SK-N-SH (cell line): ENCODE data around the gene ARHGAP45. TPM values are rescaled to one million over a fixed set of nuclear protein-coding genes. Genes with fewer than 3 reads are reported as not detected.

Experiments used
- CTCF ChIA-PET: fragments of 300-600, 350-600 bp; formaldehyde crosslinking; extraction: SDS; loops from one replicate; lab custom pipeline; 2021; lab: Yijun Ruan, JAX
- POLR2A ChIA-PET: fragments of 350-600 bp; sonication (Branson Sonifier 250); formaldehyde crosslinking; extraction: SDS; loops from one replicate; lab custom pipeline; 2020; ENCODE audit warnings: antibody characterized with exemption, inconsistent platforms; lab: Yijun Ruan, JAX
- DNase-seq: peaks from one replicate; pipeline ENCODE4 v3.0.0; 2012
- H2AFZ ChIP-seq: fragments of 200-600 bp; sonication (generic); 2 replicates; pipeline ENCODE4 v1.8.1; 2016; ENCODE audit warnings: antibody characterized with exemption, mild to moderate bottlenecking, low read depth
- H3F3A ChIP-seq: fragments of 200-600 bp; sonication (generic); replicated peaks from 2 replicates; pipeline ENCODE3; 2016; ENCODE audit warnings: antibody characterized with exemption, mild to moderate bottlenecking; ENCODE audit not compliant: insufficient read depth
- H3K27ac ChIP-seq, 2 experiments: fragments of 200-500 bp in 1 of 2; fragments of 200-600 bp in 1 of 2; sonication (Bioruptor generic) in 1 of 2; sonication (generic), shearing (Covaris generic) in 1 of 2; 2 replicates each; pipeline versions ENCODE4 v1.5.1 to v1.6.1; 2014 to 2016; ENCODE audit warnings: low read depth in 2 of 2, inconsistent platforms in 1 of 2, low read length in 1 of 2, mild to moderate bottlenecking in 1 of 2, mixed read lengths in 1 of 2
- H3K27me3 ChIP-seq: fragments of 200-600 bp; sonication (generic), shearing (Covaris generic); 2 replicates; pipeline ENCODE4 v1.6.1; 2016; ENCODE audit warnings: mixed run types; ENCODE audit not compliant: insufficient read depth
- H3K36me3 ChIP-seq, 2 experiments: fragments of 200-500 bp in 1 of 2; fragments of 200-600 bp in 1 of 2; sonication (Bioruptor generic) in 1 of 2; sonication (generic) in 1 of 2; replicated peaks in 1 of 2; 2 replicates each; pipeline versions ENCODE3 to v1.5.1; 2014 to 2016; ENCODE audit warnings: low read length in 1 of 2, mild to moderate bottlenecking in 1 of 2; ENCODE audit not compliant: insufficient read depth in 2 of 2, control insufficient read depth in 1 of 2
- H3K4me1 ChIP-seq, 2 experiments: fragments of 200-500 bp in 1 of 2; fragments of 200-600 bp in 1 of 2; sonication (Bioruptor generic) in 1 of 2; sonication (generic), shearing (Covaris generic) in 1 of 2; 2 replicates each; pipeline versions ENCODE4 v1.5.1 to v1.6.1; 2014 to 2016; ENCODE audit warnings: low read depth in 1 of 2, low read length in 1 of 2, mixed run types in 1 of 2; ENCODE audit not compliant: insufficient read depth in 2 of 2, control insufficient read depth in 1 of 2
- H3K4me2 ChIP-seq: fragments of 200-600 bp; sonication (generic), shearing (Covaris generic); 2 replicates; pipeline ENCODE4 v1.6.1; 2017; ENCODE audit warnings: mixed run types
- H3K4me3 ChIP-seq, 2 experiments: fragments of 200-500 bp in 1 of 2; fragments of 200-600 bp in 1 of 2; sonication (Bioruptor generic) in 1 of 2; sonication (generic), shearing (Covaris generic) in 1 of 2; 2 replicates each; pipeline versions ENCODE4 v1.5.1 to v1.8.1; 2014 to 2016; ENCODE audit warnings: low read depth in 2 of 2, inconsistent platforms in 1 of 2, low read length in 1 of 2, mild to moderate bottlenecking in 1 of 2, mixed read lengths in 1 of 2, moderate library complexity in 1 of 2
- H3K79me2 ChIP-seq: fragments of 200-600 bp; sonication (generic); 2 replicates; pipeline ENCODE4 v1.8.1; 2017; ENCODE audit warnings: mild to moderate bottlenecking; ENCODE audit not compliant: insufficient read depth
- H3K9ac ChIP-seq: fragments of 200-600 bp; sonication (generic); 2 replicates; pipeline ENCODE4 v1.6.1; 2017; ENCODE audit warnings: mixed run types
- H3K9me2 ChIP-seq: fragments of 200-600 bp; sonication (generic); 2 replicates; pipeline ENCODE4 v1.6.1; 2017; ENCODE audit warnings: mixed run types
- H3K9me3 ChIP-seq: fragments of 200-600 bp; sonication (generic); 2 replicates; pipeline ENCODE4 v1.6.1; 2017; ENCODE audit warnings: mixed run types, mild to moderate bottlenecking, moderate library complexity
- H4K20me1 ChIP-seq: fragments of 200-600 bp; sonication (generic); 2 replicates; pipeline ENCODE4 v1.6.1; 2017; ENCODE audit warnings: mild to moderate bottlenecking, mixed run types; ENCODE audit not compliant: insufficient read depth
- CHD2 ChIP-seq: fragments of 150-350 bp; IDR thresholded peaks from 2 replicates; pipeline ENCODE4 v1.6.1; 2018; ENCODE audit warnings: low read length; ENCODE audit not compliant: partially characterized antibody
- ELF1 ChIP-seq: IDR thresholded peaks from 2 replicates; pipeline ENCODE4 v1.4.0; 2012
- FOSL2 ChIP-seq: IDR thresholded peaks from 2 replicates; pipeline ENCODE4 v1.4.0; 2012; ENCODE audit warnings: low read depth, mild to moderate bottlenecking, moderate library complexity, borderline replicate concordance
- FOXM1 ChIP-seq: IDR thresholded peaks from 2 replicates; pipeline ENCODE4 v1.4.0; 2012; ENCODE audit warnings: low read depth, mild to moderate bottlenecking
- GATA2 ChIP-seq: sonication (generic); formaldehyde crosslinking; IDR thresholded peaks from 2 replicates; pipeline ENCODE4 v1.5.0; 2020; ENCODE audit warnings: mild to moderate bottlenecking, missing genetic modification reagents
- MEF2A ChIP-seq: IDR thresholded peaks from 2 replicates; pipeline ENCODE4 v1.4.0; 2012; ENCODE audit warnings: low read depth, borderline replicate concordance
- NFIC ChIP-seq: IDR thresholded peaks from 2 replicates; pipeline ENCODE4 v1.4.0; 2012; ENCODE audit warnings: borderline replicate concordance
- POLR2AphosphoS5 ChIP-seq: IDR thresholded peaks from 2 replicates; pipeline ENCODE4 v1.6.1; 2012; ENCODE audit warnings: low read depth, low read length
- RCOR1 ChIP-seq: fragments of 150-350 bp; IDR thresholded peaks from 2 replicates; pipeline ENCODE4 v1.6.1; 2017; ENCODE audit warnings: antibody characterized with exemption, low read length
- RXRA ChIP-seq: IDR thresholded peaks from 2 replicates; pipeline ENCODE4 v1.4.0; 2012; ENCODE audit warnings: low read depth, mild to moderate bottlenecking, borderline replicate concordance
- TCF12 ChIP-seq: IDR thresholded peaks from 2 replicates; pipeline ENCODE4 v1.4.0; 2012
- TEAD4 ChIP-seq: IDR thresholded peaks from 2 replicates; pipeline ENCODE4 v1.4.0; 2012; ENCODE audit warnings: mild to moderate bottlenecking, borderline replicate concordance; ENCODE audit not compliant: insufficient read depth
- WGBS: methylation state at CpG from one replicate; pipeline ENCODE4 v1.1.6; 2017; ENCODE audit warnings: low lambda C conversion rate; 5-methylcytosine and 5-hydroxymethylcytosine counted together
- polyA plus RNA-seq, 3 experiments: library from polyadenylated mRNA; depleted of rRNA; stranded (reverse); fragments of >200 nt; gene quantifications; 2 replicates each; pipeline ENCODE4 v1.2.3, GENCODE V29; 2012
- TF ChIP-seq, protein P1 (sequence below): fragments of 150-350 bp; IDR thresholded peaks from 2 replicates; pipeline ENCODE4 v1.6.1; 2017; ENCODE audit warnings: antibody characterized with exemption, low read length, low read depth, borderline replicate concordance
- TF ChIP-seq, protein P2 (sequence below): IDR thresholded peaks from 2 replicates; pipeline ENCODE4 v1.4.0; 2012; ENCODE audit warnings: low read depth, borderline replicate concordance
- TF ChIP-seq, protein P3 (sequence below): IDR thresholded peaks from 2 replicates; pipeline ENCODE4 v1.6.1; 2012; ENCODE audit warnings: mild to moderate bottlenecking, low read depth, low read length, moderate library complexity
- TF ChIP-seq, protein P4 (sequence below): IDR thresholded peaks from 2 replicates; pipeline ENCODE4; 2012
- TF ChIP-seq, protein P5 (sequence below): IDR thresholded peaks from 2 replicates; pipeline ENCODE4 v1.4.0; 2012; ENCODE audit warnings: low read depth

The ARHGAP45 gene
- polyA plus RNA-seq, 1 of the 3 experiments (the other 2 are of a cell fraction), result 4.2 TPM

DNA sequence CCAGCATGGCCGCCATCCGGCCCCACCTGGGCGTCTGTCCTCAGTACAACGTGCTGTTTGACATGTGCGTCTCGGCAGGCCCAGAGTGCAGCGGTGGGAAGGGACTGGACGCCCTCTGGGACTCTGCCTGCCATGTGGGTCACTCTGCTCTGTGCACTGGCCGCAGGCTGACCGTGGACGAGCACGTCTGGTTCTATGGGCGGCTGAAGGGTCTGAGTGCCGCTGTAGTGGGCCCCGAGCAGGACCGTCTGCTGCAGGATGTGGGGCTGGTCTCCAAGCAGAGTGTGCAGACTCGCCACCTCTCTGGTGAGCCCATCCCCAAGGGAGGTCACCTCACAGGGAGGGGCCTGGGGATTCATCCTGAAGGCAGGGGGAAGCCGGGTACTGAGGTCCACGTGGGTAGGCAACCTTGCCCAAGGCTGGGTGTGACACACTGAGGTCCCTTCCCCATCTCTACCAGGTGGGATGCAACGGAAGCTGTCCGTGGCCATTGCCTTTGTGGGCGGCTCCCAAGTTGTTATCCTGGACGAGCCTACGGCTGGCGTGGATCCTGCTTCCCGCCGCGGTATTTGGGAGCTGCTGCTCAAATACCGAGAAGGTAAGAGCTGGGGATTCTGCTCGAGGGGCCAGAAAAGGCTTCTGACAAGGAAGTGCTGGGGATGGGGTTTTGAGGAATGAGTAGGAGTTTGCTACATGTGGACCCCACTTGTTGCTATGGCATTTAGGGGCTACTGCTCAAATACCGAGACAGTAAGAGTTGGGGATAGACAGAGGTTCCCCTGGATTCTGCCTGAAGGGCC lies 15.8 kb upstream of the ARHGAP45 start:
- Histone ChIP-seq H3K79me2 (no peaks in the 10 kb centered on the region), H3K4me3 (no peak overlapping the region), H4K20me1 (no peaks in the 10 kb centered on the region), H3K4me2 (no peak overlapping the region), H2AFZ (no peak overlapping the region), H3F3A (peaks cover 4% of the 10 kb centered on the region), H3K9me3 (no peaks in the 10 kb centered on the region), H3K9me2 (no peaks in the 10 kb centered on the region), H3K27ac (no peak overlapping the region), H3K4me1 (no peaks in the 10 kb centered on the region), H3K27me3 (no peaks in the 10 kb centered on the region), H3K9ac (no peak overlapping the region), H3K36me3 (no peaks in the 10 kb centered on the region)
- WGBS, result 65% methylated on average over 15 of the region's 31 CpGs
- ChIA-PET POLR2A (no interaction called here), CTCF (no interaction called here)
- no peak for DNase-seq
- TF ChIP-seq CHD2 (no peak), NFIC (no peak), TCF12 (no peak), POLR2AphosphoS5 (no peak), TEAD4 (no peak), RXRA (no peak), FOXM1 (no peak), RCOR1 (no peak), MEF2A (no peak), ELF1 (no peak), GATA2 (CRISPR knock-in tag) (no peak), FOSL2 (no peak)
- TF ChIP-seq, protein P1, sequence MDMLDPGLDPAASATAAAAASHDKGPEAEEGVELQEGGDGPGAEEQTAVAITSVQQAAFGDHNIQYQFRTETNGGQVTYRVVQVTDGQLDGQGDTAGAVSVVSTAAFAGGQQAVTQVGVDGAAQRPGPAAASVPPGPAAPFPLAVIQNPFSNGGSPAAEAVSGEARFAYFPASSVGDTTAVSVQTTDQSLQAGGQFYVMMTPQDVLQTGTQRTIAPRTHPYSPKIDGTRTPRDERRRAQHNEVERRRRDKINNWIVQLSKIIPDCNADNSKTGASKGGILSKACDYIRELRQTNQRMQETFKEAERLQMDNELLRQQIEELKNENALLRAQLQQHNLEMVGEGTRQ, result no peak
- TF ChIP-seq, protein P2, sequence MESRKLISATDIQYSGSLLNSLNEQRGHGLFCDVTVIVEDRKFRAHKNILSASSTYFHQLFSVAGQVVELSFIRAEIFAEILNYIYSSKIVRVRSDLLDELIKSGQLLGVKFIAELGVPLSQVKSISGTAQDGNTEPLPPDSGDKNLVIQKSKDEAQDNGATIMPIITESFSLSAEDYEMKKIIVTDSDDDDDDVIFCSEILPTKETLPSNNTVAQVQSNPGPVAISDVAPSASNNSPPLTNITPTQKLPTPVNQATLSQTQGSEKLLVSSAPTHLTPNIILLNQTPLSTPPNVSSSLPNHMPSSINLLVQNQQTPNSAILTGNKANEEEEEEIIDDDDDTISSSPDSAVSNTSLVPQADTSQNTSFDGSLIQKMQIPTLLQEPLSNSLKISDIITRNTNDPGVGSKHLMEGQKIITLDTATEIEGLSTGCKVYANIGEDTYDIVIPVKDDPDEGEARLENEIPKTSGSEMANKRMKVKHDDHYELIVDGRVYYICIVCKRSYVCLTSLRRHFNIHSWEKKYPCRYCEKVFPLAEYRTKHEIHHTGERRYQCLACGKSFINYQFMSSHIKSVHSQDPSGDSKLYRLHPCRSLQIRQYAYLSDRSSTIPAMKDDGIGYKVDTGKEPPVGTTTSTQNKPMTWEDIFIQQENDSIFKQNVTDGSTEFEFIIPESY, result no peak
- TF ChIP-seq, protein P3, sequence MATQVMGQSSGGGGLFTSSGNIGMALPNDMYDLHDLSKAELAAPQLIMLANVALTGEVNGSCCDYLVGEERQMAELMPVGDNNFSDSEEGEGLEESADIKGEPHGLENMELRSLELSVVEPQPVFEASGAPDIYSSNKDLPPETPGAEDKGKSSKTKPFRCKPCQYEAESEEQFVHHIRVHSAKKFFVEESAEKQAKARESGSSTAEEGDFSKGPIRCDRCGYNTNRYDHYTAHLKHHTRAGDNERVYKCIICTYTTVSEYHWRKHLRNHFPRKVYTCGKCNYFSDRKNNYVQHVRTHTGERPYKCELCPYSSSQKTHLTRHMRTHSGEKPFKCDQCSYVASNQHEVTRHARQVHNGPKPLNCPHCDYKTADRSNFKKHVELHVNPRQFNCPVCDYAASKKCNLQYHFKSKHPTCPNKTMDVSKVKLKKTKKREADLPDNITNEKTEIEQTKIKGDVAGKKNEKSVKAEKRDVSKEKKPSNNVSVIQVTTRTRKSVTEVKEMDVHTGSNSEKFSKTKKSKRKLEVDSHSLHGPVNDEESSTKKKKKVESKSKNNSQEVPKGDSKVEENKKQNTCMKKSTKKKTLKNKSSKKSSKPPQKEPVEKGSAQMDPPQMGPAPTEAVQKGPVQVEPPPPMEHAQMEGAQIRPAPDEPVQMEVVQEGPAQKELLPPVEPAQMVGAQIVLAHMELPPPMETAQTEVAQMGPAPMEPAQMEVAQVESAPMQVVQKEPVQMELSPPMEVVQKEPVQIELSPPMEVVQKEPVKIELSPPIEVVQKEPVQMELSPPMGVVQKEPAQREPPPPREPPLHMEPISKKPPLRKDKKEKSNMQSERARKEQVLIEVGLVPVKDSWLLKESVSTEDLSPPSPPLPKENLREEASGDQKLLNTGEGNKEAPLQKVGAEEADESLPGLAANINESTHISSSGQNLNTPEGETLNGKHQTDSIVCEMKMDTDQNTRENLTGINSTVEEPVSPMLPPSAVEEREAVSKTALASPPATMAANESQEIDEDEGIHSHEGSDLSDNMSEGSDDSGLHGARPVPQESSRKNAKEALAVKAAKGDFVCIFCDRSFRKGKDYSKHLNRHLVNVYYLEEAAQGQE, result no peak
- TF ChIP-seq, protein P4, sequence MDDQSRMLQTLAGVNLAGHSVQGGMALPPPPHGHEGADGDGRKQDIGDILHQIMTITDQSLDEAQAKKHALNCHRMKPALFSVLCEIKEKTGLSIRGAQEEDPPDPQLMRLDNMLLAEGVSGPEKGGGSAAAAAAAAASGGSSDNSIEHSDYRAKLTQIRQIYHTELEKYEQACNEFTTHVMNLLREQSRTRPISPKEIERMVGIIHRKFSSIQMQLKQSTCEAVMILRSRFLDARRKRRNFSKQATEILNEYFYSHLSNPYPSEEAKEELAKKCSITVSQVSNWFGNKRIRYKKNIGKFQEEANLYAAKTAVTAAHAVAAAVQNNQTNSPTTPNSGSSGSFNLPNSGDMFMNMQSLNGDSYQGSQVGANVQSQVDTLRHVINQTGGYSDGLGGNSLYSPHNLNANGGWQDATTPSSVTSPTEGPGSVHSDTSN, result no peak
- TF ChIP-seq, protein P5, sequence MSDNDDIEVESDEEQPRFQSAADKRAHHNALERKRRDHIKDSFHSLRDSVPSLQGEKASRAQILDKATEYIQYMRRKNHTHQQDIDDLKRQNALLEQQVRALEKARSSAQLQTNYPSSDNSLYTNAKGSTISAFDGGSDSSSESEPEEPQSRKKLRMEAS, result no peak
